Endothelial cell of umbilical vein (primary cell): ENCODE results near the gene GRID1.

Source experiments
- CTCF ChIP-seq, 2 donors: IDR thresholded peaks; 1 replicate in 1 of 2; 2 replicates in 1 of 2; pipeline ENCODE4 v1.5.1; 2011; ENCODE audit warnings: low read length in 2 of 2, mild to moderate bottlenecking in 2 of 2, moderate library complexity in 2 of 2, control low read depth in 1 of 2, inconsistent platforms in 1 of 2, low read depth in 1 of 2; ENCODE audit not compliant: insufficient read depth in 1 of 2; ENCODE audit errors: extremely low read depth in 1 of 2
- MYC ChIP-seq: IDR thresholded peaks from one replicate; pipeline ENCODE4 v1.6.1; 2011; ENCODE audit warnings: mild to moderate bottlenecking, low read depth, low read length

DNA sequence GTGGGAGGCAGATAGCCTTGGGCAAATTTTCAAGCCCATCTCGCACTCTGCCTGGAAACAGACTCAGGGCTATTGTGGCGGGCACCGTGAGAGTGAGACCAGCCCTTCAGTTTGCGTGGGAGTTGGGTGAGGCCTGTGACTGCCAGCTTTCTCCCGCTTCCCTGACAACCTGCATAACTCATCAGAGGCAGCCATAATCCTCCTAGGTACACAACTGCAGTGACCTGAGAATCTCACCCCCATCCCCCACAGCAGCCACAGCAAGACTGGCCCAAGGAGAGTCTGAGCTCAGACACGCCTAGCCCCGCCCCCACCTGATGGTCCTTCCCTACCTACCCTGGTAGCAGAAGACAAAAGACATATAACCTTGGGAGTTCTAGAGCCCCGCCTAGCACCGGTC lies 275.4 kb downstream of the GRID1 start:
- TF ChIP-seq CTCF (IDR thresholded peaks at IDR 0.05; ENCODE audit: extremely low read depth in 1 of 2, insufficient read depth in 1 of 2, low read depth in 1 of 2, low read length in 2 of 2) = no peak
- TF ChIP-seq MYC = no peak
